ENCODE results near the gene SNAP91. TPM values are rescaled to one million over a fixed set of nuclear protein-coding genes. Genes with fewer than 3 reads are reported as not detected.

The SNAP91 gene
- total RNA-seq, 1 donor from 2014 or later, result not detected

GRCh38 chr6:83735461-83735860 lies 26.6 kb upstream of the SNAP91 start:
- no peak for TF ChIP-seq CTCF (IDR thresholded peaks at IDR 0.05)
- Histone ChIP-seq H3K27ac (no peak overlapping the region), H3K9me3 (no peaks in the 10 kb centered on the region), H3K36me3 (no peaks in the 10 kb centered on the region), H3K4me1 (no peaks in the 10 kb centered on the region), H3K27me3 (no peaks in the 10 kb centered on the region), H3K4me3 (no peak overlapping the region)
- no peak for ATAC-seq
- no peak for DNase-seq
- intact Hi-C loops (cut with DNase I), result no loop called here

DNA sequence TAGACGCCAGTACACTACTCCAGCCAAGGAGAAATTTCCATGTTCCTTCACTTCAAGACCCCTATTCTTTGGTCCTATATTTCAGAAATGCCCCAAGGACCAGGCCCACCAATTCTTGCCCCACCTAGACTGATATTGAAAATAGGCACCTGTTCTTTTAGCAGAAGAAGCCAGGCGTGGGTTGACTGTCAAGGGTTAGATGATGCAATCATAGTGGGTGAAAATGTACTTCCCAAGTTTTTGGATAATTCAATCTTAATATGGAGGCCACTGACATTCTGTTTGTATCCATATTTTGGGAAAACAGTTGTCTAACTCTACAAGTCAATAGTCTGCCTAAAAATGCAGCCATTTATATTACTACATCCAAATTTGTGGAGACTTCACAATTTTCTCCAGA lies 21.0 kb upstream of the SNAP91 start:
- H3K36me3 ChIP-seq, result no peaks in the 10 kb centered on the region
- no peaks in the 10 kb centered on the region for H3K9me3 ChIP-seq
- ATAC-seq (no peak), DNase-seq (no peak)
- TF ChIP-seq CTCF (IDR thresholded peaks at IDR 0.05), result no peak
- intact Hi-C loops (cut with DNase I), result no loop called here
- no peaks in the 10 kb centered on the region for H3K4me1 ChIP-seq
- H3K4me3 ChIP-seq, result no peak overlapping the region
- no peaks in the 10 kb centered on the region for H3K27me3 ChIP-seq
- no peak overlapping the region for H3K27ac ChIP-seq

GRCh38 chr6:83722876-83723275 lies 14.0 kb upstream of the SNAP91 start:
- no peaks in the 10 kb centered on the region for H3K9me3 ChIP-seq
- no peak for ATAC-seq
- H3K27me3 ChIP-seq, result no peaks in the 10 kb centered on the region
- H3K27ac ChIP-seq, result no peak overlapping the region
- H3K4me1 ChIP-seq, result no peaks in the 10 kb centered on the region
- no peaks in the 10 kb centered on the region for H3K36me3 ChIP-seq
- intact Hi-C loops (cut with DNase I), result no loop called here
- H3K4me3 ChIP-seq, result no peak overlapping the region
- no peak for TF ChIP-seq CTCF (IDR thresholded peaks at IDR 0.05)
- no peak for DNase-seq

DNA sequence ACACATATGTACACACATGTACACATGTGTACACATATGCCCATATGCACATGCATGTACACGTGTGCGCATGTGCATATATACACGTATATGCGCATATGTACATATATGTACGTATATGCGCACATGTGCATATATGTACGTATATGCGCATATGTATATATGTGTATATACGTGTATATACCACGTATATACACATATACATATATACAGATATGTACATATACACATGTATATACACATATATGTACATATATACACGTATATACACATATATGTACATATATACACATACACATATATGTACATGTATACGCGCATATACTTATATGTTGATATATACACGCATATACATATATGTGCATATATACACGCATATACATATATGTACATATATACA lies 8.9 kb upstream of the SNAP91 start:
- intact Hi-C loops (cut with DNase I), result no loop called here
- Histone ChIP-seq H3K36me3 (no peaks in the 10 kb centered on the region), H3K4me3 (no peak overlapping the region), H3K4me1 (no peaks in the 10 kb centered on the region), H3K27ac (no peak overlapping the region), H3K27me3 (no peaks in the 10 kb centered on the region), H3K9me3 (no peaks in the 10 kb centered on the region)
- TF ChIP-seq CTCF (IDR thresholded peaks at IDR 0.05), result no peak
- ATAC-seq, result no peak
- no peak for DNase-seq

GRCh38 chr6:83711958-83712357 lies 3.1 kb upstream of the SNAP91 start:
- Histone ChIP-seq H3K27me3 (peaks cover 30% of the 10 kb centered on the region), H3K9me3 (no peaks in the 10 kb centered on the region), H3K27ac (no peak overlapping the region), H3K4me1 (no peaks in the 10 kb centered on the region), H3K36me3 (no peaks in the 10 kb centered on the region), H3K4me3 (no peak overlapping the region)
- TF ChIP-seq CTCF (IDR thresholded peaks at IDR 0.05), result no peak
- intact Hi-C loops (cut with DNase I), result no loop called here
- DNase-seq (no peak), ATAC-seq (no peak)

DNA sequence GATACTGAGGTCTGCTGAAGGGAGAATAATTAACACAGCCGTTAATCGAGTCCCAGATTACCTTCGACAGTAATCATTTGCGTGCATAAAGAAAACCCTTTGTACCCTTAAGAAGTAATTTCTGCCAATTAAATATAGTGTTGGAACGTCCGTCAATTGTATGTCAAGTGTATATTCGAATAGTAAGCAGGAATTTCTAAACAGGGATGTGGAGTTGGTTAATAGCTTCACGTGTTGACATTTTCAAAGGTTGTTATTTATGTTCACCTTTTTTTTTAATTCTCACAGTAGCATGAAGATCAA lies 798 bp upstream of the SNAP91 start:
- no peak for ATAC-seq
- H3K4me3 ChIP-seq, result no peak overlapping the region
- intact Hi-C loops (cut with DNase I), result no loop called here

More for the DNA sequence above, 798 bp upstream of the SNAP91 start:
- Histone ChIP-seq H3K4me1 (no peaks in the 10 kb centered on the region), H3K27me3 (peaks cover 47% of the 10 kb centered on the region), H3K9me3 (no peaks in the 10 kb centered on the region), H3K27ac (no peak overlapping the region), H3K36me3 (no peaks in the 10 kb centered on the region)
- no peak for TF ChIP-seq CTCF (IDR thresholded peaks at IDR 0.05)
- no peak for DNase-seq
